ENCODE measurements around the gene IGLL1.
"Not testable (repeated sequence)": the region's sequence is repeated elsewhere in the genome, so short reads cannot be mapped to it uniquely, and the experiment has no call there.

Gene IGLL1

DNA sequence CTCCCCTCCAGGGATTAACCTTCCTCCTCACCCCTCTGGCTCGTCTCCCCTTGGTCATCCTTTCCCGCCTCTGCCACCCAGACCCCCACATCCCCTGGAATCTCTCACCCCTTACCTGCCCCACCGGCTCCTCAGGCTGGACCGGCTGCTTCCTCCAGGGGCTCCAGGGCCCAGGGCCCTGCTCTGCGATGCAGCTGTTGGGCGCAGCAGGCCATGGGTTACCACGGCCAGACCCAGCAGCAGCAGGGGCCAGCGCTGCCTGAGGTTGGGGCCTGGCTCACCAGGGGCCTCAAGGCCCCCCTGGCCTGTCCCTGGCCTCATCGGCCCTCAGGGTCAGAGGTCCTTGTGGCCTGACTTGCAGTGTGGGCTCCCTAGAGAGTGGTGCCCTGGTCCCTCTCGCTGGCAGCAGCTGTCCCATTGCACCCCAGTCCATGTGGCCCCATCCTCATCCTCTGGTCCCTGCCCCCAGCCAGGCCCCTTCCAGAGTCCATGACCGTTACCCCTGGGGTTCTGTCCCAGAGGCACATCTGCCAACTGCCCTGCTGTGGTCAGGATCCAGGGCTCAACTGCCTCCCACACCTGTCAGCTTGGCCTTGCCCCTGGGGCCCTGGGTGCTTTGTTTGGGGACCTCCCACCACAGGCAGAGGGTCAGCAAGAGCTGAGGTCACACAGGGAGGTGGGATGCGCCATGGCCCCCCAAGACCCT lies at the start of gene IGLL1:
TSS of gene IGLL1 (minus strand) at position 421 of the 706 bp plus-strand sequence. CDS start at position 321, 100 bp downstream.
- DNase-seq = no peak

DNA sequence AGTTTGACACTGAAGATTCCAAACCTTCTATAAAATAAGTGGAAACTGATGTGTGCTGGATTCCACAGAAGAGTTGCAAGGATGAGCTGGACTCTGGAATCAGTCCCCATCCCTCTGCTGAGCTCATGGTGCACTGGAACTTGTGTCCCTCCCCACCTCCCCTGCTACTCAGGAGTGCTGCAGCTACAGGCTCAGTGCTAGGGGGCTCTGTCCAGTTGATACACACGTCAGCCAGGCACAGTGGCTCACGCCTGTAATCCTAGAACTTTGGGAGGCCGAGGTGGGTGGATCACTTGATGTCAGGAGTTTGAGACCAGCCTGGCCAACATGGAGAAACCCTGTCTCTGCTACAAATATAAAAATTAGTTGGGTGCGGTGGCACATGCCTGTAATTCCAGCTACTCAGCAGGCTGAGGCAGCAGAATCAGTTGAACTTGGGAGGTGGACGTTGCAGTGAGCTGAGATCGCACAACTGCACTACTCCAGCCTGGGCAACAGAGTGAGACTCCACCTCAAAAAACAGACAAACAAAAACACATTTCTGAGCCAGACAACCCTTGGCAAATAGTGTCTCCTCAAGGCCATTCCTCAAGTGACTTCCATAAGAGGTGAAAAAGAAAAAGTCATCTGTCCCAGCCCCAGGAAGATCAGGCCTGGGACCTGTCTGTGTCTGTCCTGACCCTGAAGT lies 48.1 kb upstream of the IGLL1 start:
- not testable (repeated sequence) for DNase-seq

DNA sequence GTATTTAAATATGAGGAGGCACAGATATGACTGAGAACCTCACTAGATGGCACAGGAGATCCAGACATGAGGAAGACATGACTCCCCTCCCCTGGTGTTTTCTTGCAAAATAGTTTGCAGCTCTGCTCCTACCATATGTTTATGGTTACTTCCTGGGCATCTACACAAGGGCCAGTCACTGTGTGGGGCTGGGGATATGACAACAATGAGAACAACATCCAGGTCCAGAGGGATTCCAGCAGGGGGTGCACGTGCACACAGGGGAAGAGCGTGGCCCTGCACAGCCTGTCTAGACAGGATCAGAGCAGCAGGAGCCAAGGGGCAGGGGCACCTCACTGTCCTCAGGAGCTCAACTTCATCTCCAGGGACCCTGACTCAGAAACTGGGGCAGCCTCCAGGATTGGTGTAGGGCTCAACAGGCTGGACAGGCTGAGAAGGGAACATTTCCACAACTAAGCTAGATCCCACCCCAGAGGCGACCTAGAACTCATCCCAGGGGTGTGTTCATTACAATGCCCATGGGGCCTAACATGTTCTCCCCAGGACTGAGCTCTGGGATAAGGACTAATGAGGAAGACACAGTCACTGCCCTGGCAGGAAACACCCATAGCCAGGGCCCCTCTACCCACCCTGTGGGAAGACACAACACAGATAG lies 47.4 kb upstream of the IGLL1 start:
- not testable (repeated sequence) for DNase-seq

DNA sequence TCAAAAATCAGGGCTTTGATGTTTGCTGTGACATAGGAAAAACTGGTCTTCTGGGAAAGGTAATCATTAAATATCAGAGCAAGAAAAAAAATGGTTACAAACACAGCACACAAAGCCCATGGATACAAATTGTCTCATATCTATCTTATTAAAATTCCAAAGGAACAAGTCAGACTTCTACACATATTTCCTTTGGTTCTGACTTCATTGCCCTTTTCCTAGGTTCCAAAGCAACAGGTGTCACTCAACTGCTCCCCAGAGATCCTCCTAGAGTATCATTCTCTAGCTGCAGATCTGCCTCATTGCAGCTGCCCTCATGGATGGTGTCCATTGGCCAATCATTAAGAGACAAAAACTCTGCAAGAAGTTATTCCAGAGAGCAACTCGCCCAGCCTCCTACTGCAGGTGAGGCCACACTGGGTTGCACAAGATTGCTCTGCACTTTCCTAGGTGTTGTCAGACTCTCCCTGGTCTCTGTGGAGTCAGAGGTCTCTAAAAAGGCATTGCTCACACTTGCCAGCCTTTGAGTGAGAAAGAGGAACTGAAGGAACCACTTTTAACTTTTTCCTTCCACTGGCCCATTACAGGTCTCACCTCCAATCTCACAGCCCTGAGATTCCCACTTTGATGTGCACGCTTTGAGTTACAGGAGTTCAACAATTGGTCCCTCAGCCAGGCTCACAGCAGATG lies 46.3 kb upstream of the IGLL1 start:
- DNase-seq = no peak

DNA sequence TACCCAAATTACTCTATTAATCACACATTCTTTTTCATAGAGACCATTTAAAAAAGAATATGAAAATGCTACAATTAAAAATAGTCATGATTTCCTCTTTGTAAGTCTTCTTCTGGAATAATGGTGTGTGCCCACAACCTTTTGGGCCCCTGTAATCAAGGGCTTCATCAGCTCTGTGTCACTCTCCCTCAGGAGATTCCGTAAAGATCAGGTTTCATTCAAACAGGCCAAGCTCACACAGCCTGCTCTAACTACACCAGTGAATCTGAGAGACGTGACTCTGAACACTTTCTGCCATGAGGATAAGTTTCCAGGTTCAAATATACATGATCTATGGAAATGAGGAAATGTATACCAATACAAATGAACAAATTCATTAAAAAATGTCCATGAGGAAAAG lies 42.5 kb upstream of the IGLL1 start:
- DNase-seq = no peak

DNA sequence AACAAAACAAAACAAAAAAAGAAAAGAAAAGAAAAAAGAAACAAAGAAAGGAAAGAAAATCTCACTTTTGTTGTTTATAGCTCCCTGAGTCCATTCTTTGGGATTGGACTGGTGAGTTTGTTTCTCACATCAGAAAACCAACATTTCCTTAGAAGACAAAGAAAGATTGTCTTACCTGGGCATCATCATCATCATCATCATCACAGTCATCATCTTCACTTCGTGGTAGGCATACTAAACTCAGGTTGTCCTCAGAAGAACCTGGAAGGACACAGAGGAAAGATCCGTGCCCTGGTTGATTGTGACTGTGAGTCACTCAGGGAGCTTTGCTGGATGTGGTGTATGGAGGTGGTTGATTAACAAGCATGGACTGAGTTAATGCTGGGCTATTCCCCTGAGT lies 41.8 kb upstream of the IGLL1 start:
- DNase-seq = not testable (repeated sequence)

DNA sequence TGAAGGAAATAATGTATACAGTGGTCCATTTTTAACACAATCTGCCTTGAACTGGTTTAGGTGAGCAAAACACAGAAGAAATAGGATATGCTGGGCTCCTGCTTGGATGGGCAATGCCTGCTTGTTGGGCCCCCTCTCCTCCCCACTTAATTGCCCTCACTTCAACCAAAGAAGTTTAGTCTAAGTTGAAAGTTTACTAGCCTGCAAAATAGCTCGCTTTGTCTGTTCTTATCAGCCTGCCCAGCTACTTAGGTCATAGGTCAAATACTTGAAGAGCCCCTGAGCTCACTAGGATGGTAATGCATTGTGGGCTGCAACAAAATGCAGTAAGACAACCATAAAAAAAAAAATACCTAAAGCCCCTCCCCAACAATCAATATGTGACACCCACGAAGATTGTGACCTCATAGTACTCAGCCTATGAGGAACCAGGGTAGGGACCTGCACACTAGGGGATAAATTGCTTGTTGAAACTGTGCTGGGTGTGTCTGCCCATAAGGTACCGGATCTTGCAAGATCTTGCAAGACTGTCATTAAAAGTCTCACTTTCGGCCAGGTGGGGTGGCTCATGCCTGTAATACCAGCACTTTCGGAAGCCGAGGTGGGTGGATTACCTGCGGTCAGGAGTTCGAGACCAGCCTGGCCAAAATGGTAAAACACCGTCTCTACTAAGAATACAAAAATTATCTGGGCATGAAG lies 41.1 kb upstream of the IGLL1 start:
- DNase-seq = no peak

DNA sequence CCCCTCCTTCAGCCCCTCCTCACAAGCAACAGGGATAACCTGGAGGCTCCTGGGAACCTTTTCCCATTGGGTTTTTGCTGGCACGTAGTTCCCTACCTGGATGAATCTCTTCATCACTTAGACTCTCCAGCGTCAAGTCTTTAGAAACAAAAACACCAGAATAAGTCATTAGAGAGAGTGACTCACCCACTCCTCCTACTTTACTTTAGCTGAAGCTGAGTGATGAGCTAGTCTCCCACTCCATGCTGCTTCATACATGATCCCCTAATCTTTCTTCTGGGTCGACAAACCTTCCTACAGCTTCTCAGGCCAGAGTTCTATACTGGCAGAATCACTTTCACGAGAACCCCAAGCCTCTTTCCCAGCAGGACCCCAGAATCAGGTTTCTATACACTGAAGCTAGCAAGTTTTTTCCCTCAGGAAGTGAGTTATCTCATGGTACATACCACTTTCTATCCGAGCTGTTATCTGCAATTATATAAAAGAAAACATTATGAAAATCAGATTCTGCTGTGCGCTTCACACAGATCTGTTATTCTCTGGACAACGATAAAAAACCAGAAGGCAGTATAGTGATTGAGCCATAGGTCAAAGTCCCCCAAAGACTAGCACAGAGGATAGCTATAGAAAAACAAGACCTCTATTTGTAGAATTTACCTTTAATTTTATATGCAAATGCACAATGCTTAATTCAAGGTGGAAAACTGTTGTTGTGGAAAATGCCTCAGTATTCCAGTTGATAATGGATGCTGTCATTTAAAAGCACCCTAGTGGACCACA lies 33.3 kb upstream of the IGLL1 start:
- DNase-seq = no peak

DNA sequence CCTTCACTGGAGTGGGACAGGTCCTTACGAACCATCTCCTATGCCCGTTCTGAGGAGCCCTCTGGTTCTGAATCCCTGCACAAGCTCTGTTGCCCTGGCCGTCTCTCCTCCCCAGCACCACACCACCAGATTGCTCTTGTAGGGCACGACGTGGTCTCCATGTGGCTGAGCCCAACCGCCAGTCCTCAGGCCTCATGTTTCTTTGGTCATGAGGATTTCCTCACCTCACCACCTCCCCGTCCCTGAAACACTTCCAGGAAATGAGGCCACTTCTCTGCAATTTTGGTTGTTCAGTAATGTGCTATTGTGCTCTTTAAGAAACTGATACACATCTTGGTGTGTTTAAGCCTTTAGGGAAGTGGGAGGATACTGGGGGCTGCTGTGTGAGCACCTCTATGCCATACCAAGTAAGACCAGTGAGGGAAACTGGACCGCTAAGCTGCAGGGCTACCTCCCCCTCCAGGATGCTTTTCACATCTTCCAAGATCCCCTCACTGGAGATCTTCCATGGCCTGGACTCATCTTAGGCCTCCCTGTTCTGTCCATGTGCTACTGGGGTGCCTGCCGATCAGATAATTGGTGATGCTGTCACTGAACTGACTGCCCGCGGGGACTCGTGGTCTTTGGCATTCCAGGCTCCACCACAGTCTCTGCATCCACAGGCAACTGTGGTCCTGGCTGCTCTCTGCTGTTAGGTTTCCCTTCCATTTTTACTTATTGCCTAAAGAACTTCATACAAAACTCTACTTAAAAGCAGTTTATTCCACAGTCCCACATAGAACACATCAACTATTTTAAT lies 30.1 kb upstream of the IGLL1 start:
- no peak for DNase-seq

DNA sequence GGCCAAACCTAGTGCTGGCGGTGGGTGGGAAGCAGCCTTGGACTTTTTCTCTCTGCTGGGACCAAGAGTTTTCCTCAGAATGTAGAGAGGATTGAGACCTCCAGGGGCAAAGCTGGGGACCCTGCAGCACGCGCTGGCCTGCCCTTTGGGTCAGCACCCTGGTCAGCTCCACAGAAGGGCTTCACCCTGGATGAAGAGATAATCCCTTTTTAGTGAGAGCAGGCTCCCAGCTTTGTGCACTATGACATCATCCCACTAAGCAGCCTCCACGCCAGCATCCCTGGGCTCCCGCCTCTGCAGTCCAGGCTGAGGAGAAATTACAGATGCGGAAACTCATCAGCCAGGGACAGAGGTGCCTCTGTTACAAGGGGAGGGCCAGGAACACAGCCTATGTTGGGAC lies 28.5 kb upstream of the IGLL1 start:
- DNase-seq = no peak

DNA sequence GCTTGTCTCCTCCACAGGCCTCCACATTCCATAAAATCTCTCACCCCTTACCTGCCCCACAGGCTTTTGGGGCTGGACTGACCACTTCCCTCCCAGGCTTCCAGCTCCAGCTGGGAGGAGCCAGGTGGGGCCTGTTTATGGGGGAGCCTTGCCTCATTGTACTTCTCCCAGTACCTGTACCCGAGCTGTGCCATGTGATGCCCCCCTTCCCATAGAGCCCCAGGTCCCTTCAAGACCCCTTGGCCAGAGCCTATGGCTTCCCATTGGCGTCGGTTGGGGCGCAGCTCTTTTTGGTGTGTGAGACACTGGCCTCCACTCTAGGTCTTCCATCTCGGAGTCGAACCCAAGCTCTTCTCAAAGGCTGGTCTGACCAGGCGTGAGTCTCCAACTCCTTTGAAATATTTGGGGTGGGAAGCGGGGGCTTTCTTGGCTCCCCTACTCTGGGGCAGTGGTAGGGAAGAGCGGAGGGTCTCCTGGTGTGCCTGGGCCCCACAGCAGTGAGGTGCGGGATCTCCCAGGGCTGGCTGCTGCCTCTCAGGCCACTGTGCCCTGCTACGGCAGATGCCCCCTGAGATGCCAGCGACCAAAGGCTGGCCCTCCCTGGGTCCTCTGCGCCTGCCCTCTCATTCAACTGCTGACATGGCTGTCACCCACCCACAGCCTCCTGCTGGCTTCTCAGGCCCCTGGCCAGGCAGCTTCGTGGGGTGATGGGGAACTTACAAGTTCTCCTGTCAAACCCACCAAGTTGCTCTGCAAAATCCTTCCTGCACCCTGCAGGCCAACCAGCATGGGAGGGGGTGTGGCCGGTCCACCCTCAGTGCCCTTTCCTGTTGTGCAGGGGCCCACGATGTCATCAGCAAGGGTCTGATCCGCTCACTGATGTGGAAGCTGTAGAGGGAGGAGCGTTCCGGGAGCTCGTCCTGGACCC lies 26.4 kb upstream of the IGLL1 start:
- no peak for DNase-seq

DNA sequence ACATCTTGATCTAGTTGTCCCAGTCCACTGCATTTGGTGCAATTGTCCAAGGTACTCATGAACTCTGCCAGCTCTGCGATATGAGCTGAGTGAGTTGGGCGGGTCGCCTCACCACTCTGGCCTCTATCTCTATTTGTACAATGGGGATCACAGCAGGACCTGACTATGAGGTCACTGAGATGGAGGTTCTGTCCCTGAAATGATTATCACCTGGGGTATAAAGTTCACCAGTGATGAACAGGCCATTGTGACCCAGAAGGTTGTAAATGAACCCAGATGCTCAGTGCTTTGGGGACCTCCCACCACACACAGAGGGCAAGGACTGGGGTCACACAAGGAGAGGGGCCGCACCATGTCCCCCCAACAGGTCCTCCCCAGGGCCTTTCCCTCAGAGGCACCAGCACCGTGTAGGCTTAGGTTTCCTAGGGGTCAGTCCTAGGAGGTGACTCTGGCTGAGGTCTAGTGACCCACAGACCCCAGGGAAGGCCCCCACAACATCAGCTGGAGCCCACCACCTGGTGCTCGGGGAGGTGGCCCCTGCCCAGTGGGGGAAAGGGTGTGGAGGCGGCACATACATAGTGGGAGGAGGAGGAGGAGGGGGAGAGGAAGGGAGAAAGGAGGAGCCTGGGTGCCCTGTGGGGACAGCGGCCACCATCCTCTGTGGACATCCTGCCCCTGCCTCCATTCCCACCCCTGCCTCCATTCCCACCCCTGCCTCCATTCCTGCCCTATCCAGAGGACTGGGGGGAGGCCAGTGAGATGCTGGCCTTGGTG lies 25.0 kb upstream of the IGLL1 start:
- no peak for DNase-seq

DNA sequence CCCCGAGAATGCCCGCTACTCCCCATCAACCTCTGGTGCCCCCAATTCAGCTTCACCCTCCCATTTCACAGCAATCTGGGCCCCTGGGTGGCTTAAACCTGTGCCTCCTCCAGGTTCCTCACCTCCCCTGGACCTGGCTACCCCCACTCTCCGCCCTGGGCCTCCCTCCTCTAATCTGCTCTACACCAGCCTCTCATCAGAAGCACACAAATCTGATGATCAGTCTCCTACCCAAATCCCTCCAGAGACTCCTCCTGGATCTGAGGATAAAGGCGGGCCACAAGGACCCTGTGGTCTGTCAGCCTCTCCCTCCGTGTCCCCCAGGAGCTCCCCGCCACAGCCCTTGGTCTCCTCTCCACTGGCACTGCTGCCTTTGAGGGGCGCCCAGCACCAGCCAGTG lies 23.2 kb upstream of the IGLL1 start:
- no peak for DNase-seq

DNA sequence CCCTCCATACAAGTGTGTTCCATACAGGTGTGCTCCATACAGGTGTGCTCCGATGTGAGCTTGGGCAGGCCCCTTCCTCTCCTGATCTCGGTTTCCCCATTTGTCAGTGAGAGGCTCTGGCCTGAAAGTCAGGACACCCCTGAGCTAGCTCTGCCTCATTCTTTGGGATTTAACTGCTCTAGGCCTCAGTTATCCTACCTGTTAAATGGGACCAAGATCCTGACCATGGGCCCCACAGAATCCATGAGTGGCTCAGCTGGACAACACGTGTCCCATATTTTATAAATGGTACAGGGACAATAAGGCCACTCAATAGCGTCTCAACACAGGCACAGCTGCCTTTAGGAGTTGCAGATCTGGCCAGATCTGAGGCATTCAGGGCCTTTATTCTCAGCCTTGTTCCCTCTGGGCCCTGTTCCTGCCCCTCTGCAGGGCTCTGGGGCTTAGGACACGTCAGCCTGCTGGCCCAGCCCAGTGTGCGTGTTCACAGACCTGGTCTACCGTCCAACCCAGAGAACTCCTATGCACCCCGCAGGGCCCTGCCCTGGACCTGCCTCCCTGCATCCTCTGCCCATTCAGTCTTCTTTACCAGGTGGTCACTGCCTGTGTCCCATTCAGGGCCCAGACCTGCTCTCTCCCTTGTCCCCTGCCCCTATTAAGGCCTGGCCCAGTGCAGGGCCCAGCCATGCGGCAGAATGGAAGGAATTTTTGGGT lies 18.9 kb upstream of the IGLL1 start:
- no peak for DNase-seq

DNA sequence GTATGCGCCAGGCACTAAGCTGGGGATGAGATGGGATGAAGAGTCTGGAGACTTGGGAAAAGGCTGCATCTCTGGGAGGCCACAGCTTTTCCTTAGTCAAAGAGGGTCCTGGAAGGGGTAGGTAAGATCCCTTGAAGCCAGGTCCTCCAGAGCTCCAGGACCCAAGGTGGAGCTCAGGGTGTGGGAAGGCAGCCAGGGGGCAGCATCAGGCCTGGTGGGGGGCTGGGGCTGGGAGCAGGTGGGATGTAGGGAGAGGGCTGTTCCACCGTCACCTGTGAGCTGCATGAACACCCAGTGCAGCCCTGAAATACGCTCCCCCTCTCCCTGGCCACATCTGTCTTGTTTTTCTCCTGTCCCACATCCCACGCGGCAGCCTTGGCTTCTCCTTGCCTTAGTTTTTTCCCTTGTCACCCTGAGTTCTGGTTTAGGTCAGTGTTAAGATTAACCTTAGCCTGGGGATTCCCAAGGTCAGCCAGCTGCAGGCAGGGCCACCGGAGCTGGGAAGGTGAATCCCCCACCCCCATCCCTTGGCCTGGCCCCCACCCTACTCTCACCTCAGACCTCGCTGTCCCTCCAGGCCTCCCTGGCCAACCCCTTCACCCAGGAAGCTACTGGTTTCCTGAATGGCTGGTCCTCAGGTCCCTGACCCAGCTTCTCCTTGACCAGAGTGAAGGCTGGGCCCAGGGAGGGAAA lies 17.6 kb upstream of the IGLL1 start:
- DNase-seq = not testable (repeated sequence)

DNA sequence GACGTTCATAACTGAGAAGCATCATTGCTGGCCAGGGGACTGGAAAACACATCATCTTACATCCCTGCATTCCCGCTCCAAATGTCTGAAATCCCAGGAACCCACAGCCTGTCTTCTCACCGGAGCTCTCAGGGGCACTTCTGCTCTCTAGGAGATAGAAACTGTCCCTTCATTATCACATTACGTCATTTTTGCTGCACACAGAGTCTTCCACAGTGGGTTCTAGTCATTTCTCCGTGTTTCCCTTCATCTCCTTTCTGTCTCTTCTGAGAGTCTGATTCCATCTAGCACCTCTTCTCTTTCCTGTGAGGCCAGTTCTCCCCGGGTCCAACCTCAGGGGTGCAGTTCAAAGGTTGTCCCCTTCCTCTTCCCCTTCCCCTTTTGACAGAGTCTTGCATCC lies 15.8 kb upstream of the IGLL1 start:
- DNase-seq = not testable (repeated sequence)

DNA sequence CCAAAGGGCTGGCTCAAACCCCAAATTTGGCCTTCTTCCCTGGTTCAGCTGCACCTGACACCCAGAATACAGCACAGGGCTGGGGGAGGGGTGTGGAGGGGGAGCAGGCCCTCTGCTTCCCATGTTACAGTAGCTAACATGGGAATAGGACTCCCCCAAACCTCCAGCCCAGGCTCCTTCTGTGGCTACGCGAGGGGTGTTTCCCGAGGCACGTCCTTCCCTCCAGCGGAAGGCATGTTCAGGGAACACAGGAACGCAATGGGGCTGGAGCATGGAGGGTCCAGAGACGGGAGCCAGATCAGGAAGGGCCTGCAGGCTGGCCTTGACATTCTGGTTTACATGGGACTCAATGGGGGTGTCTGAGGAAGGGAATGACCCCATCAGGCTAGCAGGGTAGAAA lies 11.8 kb upstream of the IGLL1 start:
- DNase-seq = no peak

Measured in NCI-H2029 (cell line).